HCT116 (cell line): Measurements from ENCODE around the gene MORN1. TPM values are rescaled to one million over a fixed set of nuclear protein-coding genes. Genes with fewer than 3 reads are reported as not detected.
A peak's percentile ranks its signal among the peaks of the same experiment; 100 is the strongest.

Source experiments
- ATAC-seq: fragments of 200-7000 bp; cut with Tn5 transposase; 2 replicates; pipeline ENCODE4 v1.9.1; 2020; ENCODE audit warnings: mild to moderate bottlenecking, moderate library complexity
- BruUV-seq: library from RNA; stranded (reverse); fragments of 400-500 nt; replicated peaks from 2 replicates; lab custom pipeline; 2021; lab: Mats Ljungman, UMichigan
- CTCF ChIA-PET: fragments of 300-600 bp; sonication (Branson Sonifier 250); formaldehyde crosslinking; loops from one replicate; lab custom pipeline; 2021; ENCODE audit warnings: antibody characterized with exemption; lab: Charles Lee
- POLR2A ChIA-PET: fragments of 300-600, 350-600 bp; sonication (Branson Sonifier 250); formaldehyde crosslinking; loops from one replicate; lab custom pipeline; 2021; ENCODE audit warnings: antibody characterized with exemption; lab: Charles Lee
- RAD21 ChIA-PET, 2 experiments: fragments of 300-600 bp; sonication (Branson Sonifier 250); formaldehyde crosslinking; loops; one replicate each; lab custom pipeline; 2023; ENCODE audit warnings: low total read pairs in 2 of 2; ENCODE audit not compliant: uncharacterized antibody in 2 of 2, unreplicated experiment in 2 of 2, low non-redundant PET in 1 of 2; lab: Charles Lee
- DNase-seq: peaks from one replicate; pipeline ENCODE4 v3.0.0-alpha.2; 2010; ENCODE audit warnings: low read depth, low spot score
- H2AFZ ChIP-seq: fragments of 200-600 bp; shearing (Covaris generic), sonication (generic); 2 replicates; pipeline ENCODE4 v1.6.1; 2017; ENCODE audit warnings: low read depth, mixed run types, mixed read lengths, antibody characterized with exemption, low read length; ENCODE audit not compliant: poor library complexity, severe bottlenecking
- H3K27ac ChIP-seq: 2 replicates; pipeline ENCODE4 v1.5.1; 2012; ENCODE audit warnings: low read depth, low read length
- H3K27me3 ChIP-seq: fragments of 200-600 bp; sonication (generic); 2 replicates; pipeline ENCODE4 v1.6.1; 2016; ENCODE audit warnings: mixed run types, low read length, mixed read lengths; ENCODE audit not compliant: insufficient read depth
- H3K36me3 ChIP-seq, 2 experiments: fragments of 200-500 bp in 1 of 2; fragments of 200-600 bp in 1 of 2; sonication (Bioruptor generic) in 1 of 2; sonication (generic) in 1 of 2; 2 replicates each; pipeline versions ENCODE4 v1.5.1 to v1.6.1; 2014 to 2016; ENCODE audit warnings: low read length in 2 of 2, inconsistent platforms in 1 of 2, mixed read lengths in 1 of 2, mixed run types in 1 of 2; ENCODE audit not compliant: insufficient read depth in 2 of 2, control insufficient read depth in 1 of 2
- H3K4me1 ChIP-seq, 2 experiments: fragments of 200-600 bp in 1 of 2; sonication (generic) in 1 of 2; 2 replicates each; pipeline versions ENCODE4 v1.5.1 to v1.6.1; 2012 to 2017; ENCODE audit warnings: low read length in 2 of 2, inconsistent platforms in 1 of 2, mild to moderate bottlenecking in 1 of 2, mixed read lengths in 1 of 2, mixed run types in 1 of 2, moderate library complexity in 1 of 2; ENCODE audit not compliant: insufficient read depth in 2 of 2, control insufficient read depth in 1 of 2
- H3K4me2 ChIP-seq: fragments of 200-600 bp; sonication (generic); 2 replicates; pipeline ENCODE4 v1.6.1; 2017; ENCODE audit warnings: mixed run types, low read length, mixed read lengths
- H3K4me3 ChIP-seq, 2 experiments: fragments of 200-600 bp in 1 of 2; sonication (generic) in 1 of 2; replicated peaks in 1 of 2; 2 replicates each; pipeline ENCODE4 v1.5.1; 2011 to 2016; ENCODE audit warnings: low read length in 2 of 2, control low read depth in 1 of 2, low read depth in 1 of 2, mild to moderate bottlenecking in 1 of 2, mixed read lengths in 1 of 2, mixed run types in 1 of 2
- H3K79me2 ChIP-seq: fragments of 200-600 bp; sonication (generic); 2 replicates; pipeline ENCODE4 v1.6.1; 2017; ENCODE audit warnings: mild to moderate bottlenecking, mixed run types, low read length, moderate library complexity, mixed read lengths; ENCODE audit not compliant: insufficient read depth
- H3K9ac ChIP-seq: fragments of 200-600 bp; sonication (generic); 2 replicates; pipeline ENCODE4 v1.6.1; 2016; ENCODE audit warnings: low read length, mixed read lengths
- H3K9me2 ChIP-seq: fragments of 200-600 bp; sonication (generic), shearing (Covaris generic); 2 replicates; pipeline ENCODE4 v1.6.1; 2017; ENCODE audit warnings: mixed run types, mild to moderate bottlenecking, moderate library complexity; ENCODE audit not compliant: insufficient read depth
- H3K9me3 ChIP-seq, 2 experiments: fragments of 200-500 bp in 1 of 2; fragments of 200-600 bp in 1 of 2; sonication (Bioruptor generic) in 1 of 2; sonication (generic) in 1 of 2; 2 replicates each; pipeline ENCODE4 v1.6.1; 2014 to 2017; ENCODE audit warnings: low read length in 2 of 2, mixed read lengths in 2 of 2, inconsistent platforms in 1 of 2, low read depth in 1 of 2, mild to moderate bottlenecking in 1 of 2, mixed run types in 1 of 2, moderate library complexity in 1 of 2; ENCODE audit not compliant: control insufficient read depth in 1 of 2, insufficient read depth in 1 of 2
- H4K20me1 ChIP-seq: fragments of 200-600 bp; sonication (generic), shearing (Covaris generic); 2 replicates; pipeline ENCODE4 v1.6.1; 2017; ENCODE audit warnings: mixed run types, mild to moderate bottlenecking, moderate library complexity; ENCODE audit not compliant: insufficient read depth
- CTCF ChIP-seq, 3 experiments: fragments of 200-600 bp in 1 of 3; sonication (generic) in 1 of 3; IDR thresholded peaks in 2 of 3; conservative IDR thresholded peaks in 1 of 3; 2 replicates each; pipeline ENCODE4 v1.5.1; 2012 to 2017; ENCODE audit warnings: low read depth in 2 of 3, low read length in 2 of 3, antibody characterized with exemption in 1 of 3, borderline replicate concordance in 1 of 3, control low read depth in 1 of 3, mild to moderate bottlenecking in 1 of 3, mixed read lengths in 1 of 3, mixed run types in 1 of 3, moderate library complexity in 1 of 3; ENCODE audit not compliant: insufficient read depth in 1 of 3
- JUND ChIP-seq: IDR thresholded peaks from 2 replicates; pipeline ENCODE4 v1.6.1; 2012
- POLR2AphosphoS5 ChIP-seq: IDR thresholded peaks from 2 replicates; pipeline ENCODE4 v1.6.1; 2011; ENCODE audit warnings: mild to moderate bottlenecking, low read depth, low read length, moderate library complexity
- REST ChIP-seq: IDR thresholded peaks from 2 replicates; pipeline ENCODE4 v1.6.1; 2012; ENCODE audit warnings: low read depth
- SIN3A ChIP-seq: IDR thresholded peaks from 2 replicates; pipeline ENCODE4 v1.6.1; 2012; ENCODE audit warnings: low read depth
- SRF ChIP-seq: IDR thresholded peaks from 2 replicates; pipeline ENCODE4 v1.6.1; 2012; ENCODE audit warnings: low read depth
- YY1 ChIP-seq: IDR thresholded peaks from 2 replicates; pipeline ENCODE4 v1.6.1; 2011; ENCODE audit warnings: low read length, low read depth, moderate library complexity, mild to moderate bottlenecking; ENCODE audit not compliant: insufficient replicate concordance; ENCODE audit errors: extremely low read depth
- intact Hi-C: fragments of 100-400 bp; cut with micrococcal nuclease; formaldehyde crosslinking; loops from 2 replicates; pipeline ENCODE4 v1.10.0; 2022
- total RNA-seq: library from RNA; stranded (reverse); gene quantifications from one replicate; pipeline ENCODE4 v1.2.1, GENCODE V29; 2021; ENCODE audit not compliant: unreplicated experiment

The MORN1 gene
- total RNA-seq, 1 experiment from 2014 or later, result 21.4 TPM

GRCh38 chr1:2406451-2407041, 15.2 kb upstream of the MORN1 start:
- Histone ChIP-seq H3K9me3 (no peaks in the 10 kb centered on the region), H3K36me3 (peaks cover 13 to 23% of the 10 kb centered on the region in 2 experiments; a peak in 3 of 4 replicates), H4K20me1 (no peaks in the 10 kb centered on the region)
- TF ChIP-seq YY1, result no peak
- peak in 2 of 3 experiments; percentile 28 to 34; a peak in 3 of 6 replicates for TF ChIP-seq CTCF (IDR thresholded peaks at IDR 0.05 in 2 of 3, conservative IDR thresholded peaks at IDR 0.05 in 1 of 3; ENCODE audit: borderline replicate concordance in 1 of 3, insufficient read depth in 1 of 3, low read depth in 2 of 3, low read length in 2 of 3)
- TF ChIP-seq SRF, result no peak
- TF ChIP-seq, all 23 proteins: peak for 1
- Histone ChIP-seq H3K4me1 (peaks cover 3 to 8% of the 10 kb centered on the region in 2 experiments; a peak in 3 of 4 replicates), H3K27me3 (no peaks in the 10 kb centered on the region), H3K27ac (no peak overlapping the region), H3K4me3 (no peak overlapping the region), H3K79me2 (peaks cover 14% of the 10 kb centered on the region; the same call in 1 of the 2 replicates), H2AFZ (no peak overlapping the region), H3K9ac (no peak overlapping the region), H3K4me2 (no peak overlapping the region), H3K9me2 (no peaks in the 10 kb centered on the region)
- RAD21 ChIA-PET, result no interaction called here
- CTCF ChIA-PET, result interaction anchor here (1.1 kb wide), 1 partner anchor 212 kb away, joined by 4 read pairs; the partner anchor contains the start of gene FAAP20
- intact Hi-C loops, result no loop called here
- no TSS peak for BruUV-seq
- POLR2A ChIA-PET, result no interaction called here
- ATAC-seq (peak; percentile 39), DNase-seq (no peak)

GRCh38 chr1:2405588-2406295, 14.4 kb upstream of the MORN1 start:
- ChIA-PET CTCF (no interaction called here), POLR2A (no interaction called here), RAD21 (no interaction called here)
- Histone ChIP-seq H3K36me3 (peaks cover 13 to 24% of the 10 kb centered on the region in 2 experiments; a peak in 3 of 4 replicates), H3K9me3 (no peaks in the 10 kb centered on the region), H3K9me2 (no peaks in the 10 kb centered on the region), H2AFZ (no peak overlapping the region), H3K4me1 (no peaks in the 10 kb centered on the region), H3K27me3 (no peaks in the 10 kb centered on the region), H3K4me3 (no peak overlapping the region), H3K4me2 (no peak overlapping the region), H3K9ac (no peak overlapping the region), H4K20me1 (no peaks in the 10 kb centered on the region), H3K79me2 (peaks cover 12% of the 10 kb centered on the region; the same call in 1 of the 2 replicates), H3K27ac (no peak overlapping the region)
- no TSS peak for BruUV-seq
- TF ChIP-seq SIN3A (no peak), POLR2AphosphoS5 (peak; percentile 6; the same call in 1 of the 2 replicates), JUND (no peak), CTCF (IDR thresholded peaks at IDR 0.05 in 2 of 3, conservative IDR thresholded peaks at IDR 0.05 in 1 of 3; ENCODE audit: borderline replicate concordance in 1 of 3, insufficient read depth in 1 of 3, low read depth in 2 of 3, low read length in 2 of 3) (no peak), REST (no peak)
- ATAC-seq, result no peak
- intact Hi-C loops, result no loop called here
- DNase-seq, result no peak
